ENCODE measurements around the gene DPYD.

DPYD gene

DNA sequence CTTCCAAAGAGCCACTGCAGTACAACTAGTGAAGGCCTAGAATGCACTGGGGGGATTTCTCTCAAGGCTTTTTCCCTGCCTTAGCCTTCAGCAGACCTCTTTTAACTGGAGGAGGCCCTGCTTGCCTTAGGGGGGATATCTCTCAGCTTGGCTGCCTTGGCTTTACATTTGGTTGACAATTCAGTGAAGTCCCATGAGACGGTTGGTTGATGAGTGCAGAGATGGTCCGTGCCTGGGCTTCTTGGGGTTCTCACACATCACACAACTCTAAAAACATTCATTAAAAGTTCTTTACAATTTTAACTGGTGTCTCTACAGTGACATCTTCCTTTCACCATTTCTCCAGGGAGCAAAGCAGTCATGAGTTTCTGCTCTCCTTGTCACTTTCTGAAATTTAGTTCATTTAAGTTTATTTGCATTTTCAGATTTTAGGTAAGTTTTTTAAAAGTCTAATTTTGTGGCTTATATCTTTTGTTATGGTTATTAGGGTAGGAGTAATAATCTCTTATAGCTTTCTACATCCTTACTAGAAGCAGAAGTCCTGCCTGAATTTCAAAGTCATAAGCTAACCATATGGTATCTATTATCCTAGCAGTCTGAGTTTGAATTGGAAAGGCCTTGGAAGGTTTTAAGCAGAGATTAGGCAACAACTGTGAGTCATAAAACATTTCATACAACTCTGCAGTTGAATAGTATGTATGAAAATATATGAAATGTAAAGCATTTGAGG, 487.6 kb downstream of the DPYD start:
- no peak overlapping the region for H3K4me3 Mint-ChIP-seq
- DNase-seq (ENCODE audit: low spot score): no peak
- no peaks in the 10 kb centered on the region for H3K9me3 Mint-ChIP-seq
- H3K36me3 Mint-ChIP-seq (ENCODE audit: low read depth): no peaks in the 10 kb centered on the region
- no peaks in the 10 kb centered on the region for H3K27me3 Mint-ChIP-seq (ENCODE audit: low read depth)
- no peak overlapping the region for H3K27ac Mint-ChIP-seq
- H3K4me1 Mint-ChIP-seq (ENCODE audit: low read depth): no peaks in the 10 kb centered on the region

DNA sequence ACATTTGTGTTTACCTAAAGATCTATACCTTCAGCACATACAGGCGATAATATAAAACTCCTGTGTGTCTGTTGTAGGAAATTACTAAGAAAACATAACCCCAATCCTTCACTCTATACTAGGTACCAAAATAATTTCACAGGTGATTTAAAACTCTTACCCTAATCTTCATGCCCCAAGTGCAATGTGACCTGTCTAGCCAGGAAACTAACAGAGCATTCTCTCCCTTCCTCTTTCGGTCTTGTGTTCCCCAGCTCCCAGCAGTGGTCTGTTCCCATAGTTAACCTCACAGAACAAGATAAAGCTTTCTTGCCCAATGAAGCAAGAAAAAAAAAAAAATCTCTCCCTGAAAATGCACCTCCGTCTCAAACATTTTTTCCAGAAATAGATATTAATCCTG, 493.5 kb downstream of the DPYD start:
- Mint-ChIP-seq H3K4me1 (ENCODE audit: low read depth) (no peaks in the 10 kb centered on the region), H3K9me3 (no peaks in the 10 kb centered on the region), H3K27me3 (ENCODE audit: low read depth) (no peaks in the 10 kb centered on the region), H3K4me3 (no peak overlapping the region), H3K36me3 (ENCODE audit: low read depth) (no peaks in the 10 kb centered on the region), H3K27ac (no peak overlapping the region)
- DNase-seq (ENCODE audit: low spot score): no peak

DNA sequence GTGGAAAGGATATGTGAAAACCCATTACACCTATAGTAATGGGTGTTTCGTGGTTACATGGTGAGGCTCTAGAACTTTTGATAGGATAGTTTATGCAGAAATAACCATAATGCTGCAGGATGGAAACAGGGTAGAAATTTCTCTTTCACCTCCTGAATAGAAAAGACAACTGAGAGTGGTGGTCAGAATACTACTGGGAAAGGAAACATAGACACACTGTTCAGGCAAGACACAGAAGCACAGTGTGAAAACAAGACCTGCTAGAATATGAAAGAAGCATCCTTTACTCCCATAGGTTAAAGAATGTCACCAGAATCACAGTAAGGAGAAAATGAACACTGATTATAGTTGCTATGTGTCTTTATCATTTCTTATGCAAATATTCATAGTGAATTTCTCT, 496.6 kb downstream of the DPYD start:
- Mint-ChIP-seq H3K27me3 (ENCODE audit: low read depth) (no peaks in the 10 kb centered on the region), H3K36me3 (ENCODE audit: low read depth) (no peaks in the 10 kb centered on the region), H3K4me1 (ENCODE audit: low read depth) (no peaks in the 10 kb centered on the region), H3K27ac (no peak overlapping the region), H3K4me3 (no peak overlapping the region), H3K9me3 (no peaks in the 10 kb centered on the region)
- DNase-seq (ENCODE audit: low spot score): no peak

DNA sequence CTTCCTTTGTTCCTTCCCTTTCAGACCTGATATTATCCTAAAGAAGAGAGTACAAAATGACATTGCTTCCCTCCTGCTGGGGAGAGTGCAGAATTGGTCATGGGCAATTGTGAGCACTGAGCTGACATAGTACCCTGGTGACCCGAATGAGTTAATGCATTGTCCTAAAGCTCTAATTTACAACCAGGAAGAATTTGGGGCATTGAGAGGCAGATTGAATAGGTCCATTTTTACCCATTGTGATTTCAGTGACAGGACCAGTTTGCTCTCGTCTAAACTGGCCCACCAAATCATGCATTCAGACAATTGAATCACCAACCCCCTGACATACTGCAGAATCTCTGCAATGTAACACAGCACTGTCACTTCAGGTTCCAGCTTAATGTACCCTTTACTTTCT, 497.4 kb downstream of the DPYD start:
- no peak overlapping the region for H3K4me3 Mint-ChIP-seq
- no peak overlapping the region for H3K27ac Mint-ChIP-seq
- H3K4me1 Mint-ChIP-seq (ENCODE audit: low read depth): no peaks in the 10 kb centered on the region
- H3K36me3 Mint-ChIP-seq (ENCODE audit: low read depth): no peaks in the 10 kb centered on the region
- no peaks in the 10 kb centered on the region for H3K27me3 Mint-ChIP-seq (ENCODE audit: low read depth)
- no peaks in the 10 kb centered on the region for H3K9me3 Mint-ChIP-seq
- DNase-seq (ENCODE audit: low spot score): no peak

DNA sequence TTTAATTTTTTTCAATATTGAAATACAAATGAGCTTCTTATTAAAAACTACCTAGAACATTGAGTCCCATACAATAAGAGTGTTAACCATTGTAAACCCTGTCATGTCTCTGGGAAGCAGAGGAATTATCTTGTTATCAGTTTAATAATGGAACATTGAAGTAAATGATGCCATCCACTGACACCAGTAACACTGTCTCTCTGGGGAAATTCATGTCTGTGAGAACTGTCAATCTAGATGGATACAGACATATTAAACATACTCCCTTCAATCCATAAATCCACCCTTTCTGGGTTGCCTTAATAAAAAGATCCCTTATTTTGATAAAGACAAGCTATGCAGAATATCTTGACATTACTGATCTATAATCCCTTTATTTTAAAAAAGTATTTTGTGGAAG, 503.2 kb downstream of the DPYD start:
- Mint-ChIP-seq H3K9me3 (no peaks in the 10 kb centered on the region), H3K36me3 (ENCODE audit: low read depth) (no peaks in the 10 kb centered on the region), H3K27ac (no peak overlapping the region), H3K4me3 (no peak overlapping the region), H3K27me3 (ENCODE audit: low read depth) (no peaks in the 10 kb centered on the region), H3K4me1 (ENCODE audit: low read depth) (no peaks in the 10 kb centered on the region)
- DNase-seq (ENCODE audit: low spot score): no peak

DNA sequence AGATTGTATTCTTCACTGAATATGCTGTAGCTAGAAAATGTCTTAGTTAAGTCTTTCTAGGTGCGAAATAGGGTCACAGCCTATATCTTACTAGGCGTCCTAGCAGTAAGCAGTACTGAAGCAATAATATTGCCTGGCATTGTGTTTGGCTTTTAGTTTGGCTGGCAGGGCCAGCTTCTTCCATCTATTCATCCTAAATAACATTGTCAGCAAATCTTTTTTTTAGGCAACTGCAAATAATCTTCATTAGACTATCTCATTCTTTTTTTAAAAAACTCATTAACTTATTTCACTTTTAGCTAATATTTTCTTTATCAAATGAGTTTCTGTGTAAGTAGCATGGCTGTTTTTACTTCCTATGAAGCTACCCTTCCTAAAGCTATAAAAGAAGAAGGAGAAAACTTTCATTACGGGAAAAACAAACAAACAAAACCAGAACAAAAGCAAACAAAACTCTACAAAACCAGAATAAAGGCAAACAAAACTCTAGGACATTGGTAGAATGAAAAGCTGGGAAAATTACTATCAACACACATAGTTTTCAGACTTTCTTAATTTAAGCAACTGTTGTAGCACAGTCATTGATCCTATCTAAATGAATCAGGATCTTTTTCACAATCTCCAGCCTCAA, 506.0 kb downstream of the DPYD start:
- no peaks in the 10 kb centered on the region for H3K27me3 Mint-ChIP-seq (ENCODE audit: low read depth)
- DNase-seq (ENCODE audit: low spot score): no peak
- no peaks in the 10 kb centered on the region for H3K36me3 Mint-ChIP-seq (ENCODE audit: low read depth)
- H3K27ac Mint-ChIP-seq: no peak overlapping the region
- H3K9me3 Mint-ChIP-seq: no peaks in the 10 kb centered on the region
- H3K4me3 Mint-ChIP-seq: no peak overlapping the region
- no peaks in the 10 kb centered on the region for H3K4me1 Mint-ChIP-seq (ENCODE audit: low read depth)

DNA sequence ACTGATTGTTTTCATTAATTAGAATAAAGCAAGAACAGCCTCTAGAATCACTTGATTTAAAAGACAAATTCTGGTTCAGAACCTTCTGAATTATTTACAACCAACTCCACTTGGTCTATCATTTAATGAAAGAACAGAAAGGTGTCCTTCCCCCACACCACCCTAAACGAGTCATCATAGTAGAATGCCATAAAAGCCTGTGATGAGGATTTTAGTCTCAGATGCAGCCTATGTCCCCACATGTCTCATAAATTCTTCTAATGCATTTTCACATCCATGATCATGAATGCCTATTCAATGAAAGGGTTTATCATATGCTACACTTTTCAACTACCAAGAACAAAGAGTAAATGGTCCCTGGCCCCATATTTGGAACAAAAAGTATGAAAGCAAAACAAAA, 508.1 kb downstream of the DPYD start:
- Mint-ChIP-seq H3K9me3 (no peaks in the 10 kb centered on the region), H3K4me3 (no peak overlapping the region), H3K27ac (no peak overlapping the region), H3K36me3 (ENCODE audit: low read depth) (no peaks in the 10 kb centered on the region), H3K4me1 (ENCODE audit: low read depth) (no peaks in the 10 kb centered on the region), H3K27me3 (ENCODE audit: low read depth) (no peaks in the 10 kb centered on the region)
- no peak for DNase-seq (ENCODE audit: low spot score)

DNA sequence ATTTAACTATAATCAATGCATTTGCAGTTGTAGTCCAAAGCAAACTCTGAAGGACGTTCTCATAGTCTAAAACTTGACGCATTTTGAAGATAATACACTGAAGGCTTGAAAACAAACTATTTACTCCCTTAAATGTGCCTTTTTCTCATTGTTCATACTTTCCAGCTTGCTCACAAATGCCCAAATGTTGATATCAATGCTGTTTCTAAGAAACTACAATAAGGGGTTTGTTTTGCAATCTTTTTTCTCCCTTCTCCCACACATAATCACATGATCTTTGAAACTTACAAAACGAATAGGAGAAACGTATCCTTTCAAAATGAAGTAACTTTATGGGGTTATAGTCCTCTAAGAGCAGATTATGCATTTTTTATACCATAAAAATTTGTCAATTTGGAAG, 508.7 kb downstream of the DPYD start:
- no peak overlapping the region for H3K4me3 Mint-ChIP-seq
- DNase-seq (ENCODE audit: low spot score): no peak
- no peaks in the 10 kb centered on the region for H3K4me1 Mint-ChIP-seq (ENCODE audit: low read depth)
- H3K27ac Mint-ChIP-seq: no peak overlapping the region
- H3K9me3 Mint-ChIP-seq: no peaks in the 10 kb centered on the region
- H3K27me3 Mint-ChIP-seq (ENCODE audit: low read depth): no peaks in the 10 kb centered on the region
- H3K36me3 Mint-ChIP-seq (ENCODE audit: low read depth): no peaks in the 10 kb centered on the region

DNA sequence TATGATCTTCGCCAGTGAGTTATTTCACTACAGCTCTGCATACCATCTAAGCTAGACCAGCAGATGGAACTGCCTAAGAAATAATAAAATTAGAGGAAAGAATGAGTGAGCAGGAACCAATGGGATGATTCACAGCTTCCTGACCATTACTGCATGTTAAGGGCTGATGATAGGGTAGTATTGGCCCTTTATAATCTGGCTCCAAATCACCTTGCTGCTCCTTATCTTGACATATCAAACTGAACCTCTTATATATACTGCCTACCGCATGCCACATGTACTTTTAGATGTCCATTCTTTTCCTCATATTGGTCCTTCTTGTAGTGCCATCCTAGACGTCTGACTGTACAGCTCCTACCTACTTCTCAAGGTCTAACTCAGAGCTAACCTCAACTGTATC, 524.4 kb downstream of the DPYD start:
- no peak overlapping the region for H3K27ac Mint-ChIP-seq
- H3K4me1 Mint-ChIP-seq (ENCODE audit: low read depth): no peaks in the 10 kb centered on the region
- H3K4me3 Mint-ChIP-seq: no peak overlapping the region
- DNase-seq (ENCODE audit: low spot score): no peak
- no peaks in the 10 kb centered on the region for H3K36me3 Mint-ChIP-seq (ENCODE audit: low read depth)
- H3K27me3 Mint-ChIP-seq (ENCODE audit: low read depth): no peaks in the 10 kb centered on the region
- H3K9me3 Mint-ChIP-seq: peaks cover 10% of the 10 kb centered on the region

DNA sequence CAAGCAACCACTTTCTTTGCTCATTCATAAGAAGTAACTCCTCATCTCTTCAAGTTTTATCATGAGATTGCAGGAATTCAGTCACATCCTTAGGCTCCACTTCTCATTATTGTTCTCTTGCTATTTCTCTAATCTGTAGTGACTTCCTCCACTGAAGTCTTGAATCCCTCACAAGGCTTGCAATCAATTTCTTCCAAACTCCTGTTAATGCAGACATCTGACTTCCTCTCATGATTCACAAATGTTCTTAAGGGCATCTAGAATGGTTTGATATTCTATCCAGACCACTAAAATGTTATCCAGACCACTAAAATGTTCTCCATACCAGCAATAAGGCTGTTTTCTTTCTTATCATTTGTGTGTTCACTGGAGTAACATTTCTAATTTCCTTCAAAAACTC, 528.1 kb downstream of the DPYD start:
- no peaks in the 10 kb centered on the region for H3K36me3 Mint-ChIP-seq (ENCODE audit: low read depth)

DNA sequence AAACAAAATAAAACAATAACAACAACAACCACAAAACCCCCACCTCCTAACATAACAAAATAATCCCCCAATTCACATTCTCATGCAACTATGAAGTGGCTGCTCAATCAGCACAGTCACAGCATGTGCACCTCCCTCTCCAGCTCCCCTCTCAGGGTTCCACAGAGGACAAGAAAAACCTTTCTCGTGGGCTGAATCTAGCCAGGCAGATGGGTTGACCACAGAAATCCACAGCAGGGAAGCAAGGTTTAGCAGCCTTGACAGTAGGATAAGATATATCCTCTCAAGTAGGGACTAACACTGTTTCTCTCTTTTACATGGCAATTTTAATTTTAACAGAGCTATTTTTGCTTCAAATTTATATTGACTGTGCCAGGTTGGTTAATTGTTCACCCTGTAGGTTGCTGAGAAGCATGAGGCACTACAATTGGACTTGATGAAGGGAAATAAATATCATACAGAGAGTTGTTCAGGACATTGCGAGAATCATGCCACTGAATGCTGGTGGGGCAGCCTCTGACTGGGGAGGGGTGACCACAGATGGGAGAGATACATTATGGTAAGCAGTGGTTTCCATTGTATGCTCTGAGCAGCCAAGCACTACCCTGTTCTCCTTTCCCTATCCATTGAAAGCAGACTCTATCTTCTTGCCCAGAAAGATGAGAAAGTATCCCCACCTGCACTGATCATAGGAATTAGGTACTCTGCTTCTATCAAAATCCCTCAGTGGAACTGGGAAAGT, 535.1 kb downstream of the DPYD start:
- Mint-ChIP-seq H3K9me3 (no peaks in the 10 kb centered on the region), H3K4me3 (no peak overlapping the region), H3K36me3 (ENCODE audit: low read depth) (no peaks in the 10 kb centered on the region), H3K27ac (no peak overlapping the region), H3K27me3 (ENCODE audit: low read depth) (no peaks in the 10 kb centered on the region), H3K4me1 (ENCODE audit: low read depth) (no peaks in the 10 kb centered on the region)
- DNase-seq (ENCODE audit: low spot score): no peak

More for the DNA sequence above, 528.1 kb downstream of the DPYD start:
- no peak overlapping the region for H3K27ac Mint-ChIP-seq
- H3K9me3 Mint-ChIP-seq: peaks cover 3% of the 10 kb centered on the region
- no peak for DNase-seq (ENCODE audit: low spot score)
- no peak overlapping the region for H3K4me3 Mint-ChIP-seq
- no peaks in the 10 kb centered on the region for H3K27me3 Mint-ChIP-seq (ENCODE audit: low read depth)
- H3K4me1 Mint-ChIP-seq (ENCODE audit: low read depth): no peaks in the 10 kb centered on the region

DNA sequence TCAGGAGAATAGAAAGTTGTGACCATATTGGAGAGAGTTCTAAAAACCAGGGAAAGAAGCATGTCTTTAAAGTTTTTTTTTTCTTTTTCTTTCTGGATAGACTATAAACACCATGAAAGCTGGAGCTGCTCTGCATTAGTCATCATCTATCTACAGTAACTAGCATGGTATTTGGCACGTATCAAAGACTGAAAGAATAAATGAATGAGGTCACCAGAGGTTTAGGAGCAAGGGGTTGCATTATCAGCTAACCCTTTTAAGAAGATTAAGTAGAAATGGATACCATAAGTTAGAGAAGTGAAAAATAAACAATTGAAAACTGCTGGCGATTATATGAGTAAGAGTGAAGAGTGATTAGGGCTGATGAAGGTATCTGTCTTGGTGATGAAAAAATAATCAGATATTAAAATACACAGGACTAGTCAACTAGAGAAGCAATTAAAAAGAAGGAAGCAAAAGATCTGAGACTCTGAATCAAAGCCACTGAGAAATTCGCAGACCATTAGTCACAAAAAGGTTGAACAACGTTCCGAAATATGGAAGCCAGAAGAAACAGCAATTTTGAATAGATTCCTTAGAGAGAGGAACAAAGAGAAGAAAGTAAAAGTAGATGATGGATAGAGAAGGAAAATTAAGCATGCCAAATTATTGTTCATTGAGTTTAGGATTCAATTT, 536.4 kb downstream of the DPYD start:
- Mint-ChIP-seq H3K27ac (no peak overlapping the region), H3K36me3 (ENCODE audit: low read depth) (no peaks in the 10 kb centered on the region), H3K4me1 (ENCODE audit: low read depth) (no peaks in the 10 kb centered on the region), H3K27me3 (ENCODE audit: low read depth) (no peaks in the 10 kb centered on the region), H3K4me3 (no peak overlapping the region), H3K9me3 (no peaks in the 10 kb centered on the region)
- DNase-seq (ENCODE audit: low spot score): no peak

DNA sequence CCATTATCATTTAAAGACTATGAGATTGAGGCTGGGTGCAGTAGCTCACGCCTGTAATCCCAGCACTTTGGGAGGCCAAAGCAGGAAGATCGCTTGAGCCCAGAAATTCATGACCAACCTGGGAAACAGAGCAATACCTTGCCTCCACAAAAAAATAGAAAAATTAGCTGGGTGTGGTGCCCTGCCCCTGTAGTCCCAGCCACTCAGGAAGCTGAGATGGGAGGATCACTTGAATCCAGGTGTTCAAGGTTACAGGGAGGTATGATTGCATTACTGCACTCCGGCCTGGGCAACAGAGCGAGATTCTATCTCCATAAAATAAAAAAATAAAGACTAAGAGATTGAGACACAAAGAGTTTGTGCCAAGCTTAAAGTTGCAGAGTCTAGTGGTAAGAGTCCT, 537.0 kb downstream of the DPYD start:
- H3K9me3 Mint-ChIP-seq: no peaks in the 10 kb centered on the region
- H3K4me1 Mint-ChIP-seq (ENCODE audit: low read depth): no peaks in the 10 kb centered on the region
- DNase-seq (ENCODE audit: low spot score): no peak
- H3K36me3 Mint-ChIP-seq (ENCODE audit: low read depth): no peaks in the 10 kb centered on the region
- H3K27ac Mint-ChIP-seq: no peak overlapping the region
- no peak overlapping the region for H3K4me3 Mint-ChIP-seq
- no peaks in the 10 kb centered on the region for H3K27me3 Mint-ChIP-seq (ENCODE audit: low read depth)

DNA sequence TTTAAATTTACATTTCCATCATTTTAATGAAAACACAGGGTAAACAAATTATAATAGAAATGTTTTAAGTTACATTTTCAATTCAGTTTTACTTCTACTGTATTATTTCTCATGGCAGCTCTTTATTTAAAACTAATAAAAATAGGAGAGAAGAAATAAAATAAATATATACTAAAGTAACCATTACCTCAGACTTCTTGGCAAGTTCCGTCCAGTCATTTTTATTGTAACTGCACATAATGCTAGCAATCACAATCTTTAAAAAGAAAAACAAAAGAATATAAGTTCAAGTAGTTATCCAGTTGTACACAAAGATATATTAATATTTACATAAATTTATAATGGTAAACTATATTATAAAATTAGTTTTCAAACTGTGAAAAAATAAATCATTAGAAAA, 538.6 kb downstream of the DPYD start:
- Mint-ChIP-seq H3K4me3 (no peak overlapping the region), H3K4me1 (ENCODE audit: low read depth) (no peaks in the 10 kb centered on the region), H3K9me3 (no peaks in the 10 kb centered on the region)

More for the DNA sequence above, 538.6 kb downstream of the DPYD start:
- no peaks in the 10 kb centered on the region for H3K36me3 Mint-ChIP-seq (ENCODE audit: low read depth)
- no peaks in the 10 kb centered on the region for H3K27me3 Mint-ChIP-seq (ENCODE audit: low read depth)
- no peak overlapping the region for H3K27ac Mint-ChIP-seq
- DNase-seq (ENCODE audit: low spot score): no peak

Measured in T-helper 2 cell treated with Interferon-gamma antibody and Interleukin-4, amounts not matched to agents 5 μg/mL and 100 μg/mL, for 36 hours (primary cell).